HEK293 (cell line): ENCODE data around the gene MAMDC2.

Experiments
- CTCF ChIA-PET: fragments of 350-600 bp; formaldehyde crosslinking; extraction: SDS; loops from one replicate; lab custom pipeline; 2021; ENCODE audit warnings: antibody characterized with exemption; lab: Yijun Ruan, JAX
- POLR2A ChIA-PET: fragments of 300-600 bp; formaldehyde crosslinking; extraction: SDS; loops from one replicate; lab custom pipeline; 2020; ENCODE audit warnings: antibody characterized with exemption, inconsistent platforms; lab: Yijun Ruan, JAX
- H3K27ac ChIP-seq: fragments of 200-500 bp; sonication (Bioruptor generic); 2 replicates; pipeline ENCODE4 v1.5.1; 2014; ENCODE audit warnings: low read depth, low read length, control low read depth, inconsistent platforms; ENCODE audit errors: extremely low read depth
- H3K36me3 ChIP-seq, 2 experiments: fragments of 200-500 bp in 1 of 2; sonication (Bioruptor generic) in 1 of 2; 1 replicate in 1 of 2; 2 replicates in 1 of 2; pipeline ENCODE4 v1.5.1; 2014 to 2017; ENCODE audit warnings: inconsistent platforms in 2 of 2, low read length in 2 of 2; ENCODE audit not compliant: control insufficient read depth in 2 of 2, insufficient read depth in 1 of 2
- H3K4me1 ChIP-seq: fragments of 200-500 bp; sonication (Bioruptor generic); 2 replicates; pipeline ENCODE4 v1.5.1; 2014; ENCODE audit warnings: mild to moderate bottlenecking, low read length, inconsistent platforms; ENCODE audit not compliant: control insufficient read depth, insufficient read depth
- H3K4me3 ChIP-seq: 2 replicates; pipeline ENCODE4 v1.5.1; 2011; ENCODE audit warnings: low read depth, mild to moderate bottlenecking, control low read depth, low read length, moderate library complexity
- H3K9me3 ChIP-seq: fragments of 200-500 bp; sonication (Bioruptor generic); 2 replicates; pipeline ENCODE4 v1.5.1; 2014; ENCODE audit warnings: low read depth, low read length, inconsistent platforms; ENCODE audit not compliant: control insufficient read depth, insufficient read depth
- AEBP2 ChIP-seq: fragments of 450-650 bp; formaldehyde crosslinking; IDR thresholded peaks from 2 replicates; pipeline ENCODE4 v1.5.1; 2016; ENCODE audit warnings: missing biosample characterization, missing genetic modification characterization, borderline replicate concordance
- HOXD13 ChIP-seq: sonication (generic); formaldehyde crosslinking; IDR thresholded peaks from 2 replicates; pipeline ENCODE4 v1.8.0; 2022; ENCODE audit warnings: missing genetic modification reagents, borderline replicate concordance
- KLF1 ChIP-seq: fragments of 450-650 bp; formaldehyde crosslinking; IDR thresholded peaks from 2 replicates; pipeline ENCODE4 v1.5.1; 2016; ENCODE audit warnings: missing biosample characterization, missing genetic modification characterization
- KLF16 ChIP-seq: fragments of 450-650 bp; formaldehyde crosslinking; IDR thresholded peaks from 2 replicates; pipeline ENCODE4 v1.5.1; 2017; ENCODE audit warnings: missing biosample characterization, missing genetic modification characterization
- MEIS1 ChIP-seq: sonication (generic); formaldehyde crosslinking; IDR thresholded peaks from 2 replicates; pipeline ENCODE4 v1.8.1; 2022; ENCODE audit warnings: missing genetic modification reagents, mild to moderate bottlenecking, borderline replicate concordance
- REPIN1 ChIP-seq: fragments of 450-650 bp; formaldehyde crosslinking; IDR thresholded peaks from 2 replicates; pipeline ENCODE4 v1.5.1; 2017; ENCODE audit warnings: missing biosample characterization, missing genetic modification characterization, low read depth
- SP2 ChIP-seq: fragments of 450-650 bp; formaldehyde crosslinking; IDR thresholded peaks from 2 replicates; pipeline ENCODE4 v1.5.1; 2016; ENCODE audit warnings: missing biosample characterization, missing genetic modification characterization
- ZEB2 ChIP-seq: fragments of 450-650 bp; formaldehyde crosslinking; IDR thresholded peaks from 2 replicates; pipeline ENCODE4 v1.5.1; 2016; ENCODE audit warnings: missing biosample characterization, missing genetic modification characterization
- ZNF146 ChIP-seq: fragments of 450-650 bp; formaldehyde crosslinking; IDR thresholded peaks from 2 replicates; pipeline ENCODE4 v1.5.1; 2016; ENCODE audit warnings: missing biosample characterization, missing genetic modification characterization
- ZNF211 ChIP-seq: fragments of 450-650 bp; formaldehyde crosslinking; IDR thresholded peaks from 2 replicates; pipeline ENCODE4 v1.5.1; 2016; ENCODE audit warnings: low read depth, missing biosample characterization, missing genetic modification characterization
- ZNF24 ChIP-seq: fragments of 450-650 bp; formaldehyde crosslinking; IDR thresholded peaks from 2 replicates; pipeline ENCODE4 v1.5.1; 2016; ENCODE audit warnings: missing biosample characterization, missing genetic modification characterization
- ZNF366 ChIP-seq: fragments of 450-650 bp; formaldehyde crosslinking; conservative IDR thresholded peaks from 2 replicates; pipeline ENCODE4 v1.5.1; 2016; ENCODE audit warnings: missing biosample characterization, missing genetic modification characterization
- ZNF416 ChIP-seq: fragments of 450-650 bp; formaldehyde crosslinking; IDR thresholded peaks from 2 replicates; pipeline ENCODE4 v1.5.1; 2016; ENCODE audit warnings: missing biosample characterization, missing genetic modification characterization
- ZNF514 ChIP-seq: fragments of 450-650 bp; formaldehyde crosslinking; IDR thresholded peaks from 2 replicates; pipeline ENCODE4 v1.5.1; 2016; ENCODE audit warnings: missing biosample characterization, missing genetic modification characterization
- ZNF518A ChIP-seq: fragments of 450-650 bp; formaldehyde crosslinking; conservative IDR thresholded peaks from 2 replicates; pipeline ENCODE4 v1.5.1; 2016; ENCODE audit warnings: low read depth, missing biosample characterization, missing genetic modification characterization
- ZNF521 ChIP-seq: fragments of 450-650 bp; formaldehyde crosslinking; IDR thresholded peaks from 2 replicates; pipeline ENCODE4 v1.5.1; 2017; ENCODE audit warnings: missing biosample characterization, mild to moderate bottlenecking, missing genetic modification characterization
- ZNF558 ChIP-seq: fragments of 450-650 bp; formaldehyde crosslinking; IDR thresholded peaks from 2 replicates; pipeline ENCODE4 v1.5.1; 2016; ENCODE audit warnings: missing biosample characterization, missing genetic modification characterization
- ZNF571 ChIP-seq: fragments of 450-650 bp; formaldehyde crosslinking; IDR thresholded peaks from 2 replicates; pipeline ENCODE4 v1.5.0; 2017; ENCODE audit warnings: missing biosample characterization, missing genetic modification characterization
- ZNF596 ChIP-seq: fragments of 450-650 bp; IDR thresholded peaks from 2 replicates; pipeline ENCODE4 v1.5.0; 2018; ENCODE audit warnings: missing biosample characterization, mild to moderate bottlenecking, missing genetic modification characterization, moderate library complexity
- ZNF626 ChIP-seq: fragments of 450-650 bp; sonication (Bioruptor Pico); formaldehyde crosslinking; IDR thresholded peaks from 2 replicates; pipeline ENCODE4 v1.5.1; 2018; ENCODE audit warnings: missing biosample characterization, missing genetic modification characterization, inconsistent platforms
- TF ChIP-seq, protein P1 (sequence below): fragments of 450-650 bp; formaldehyde crosslinking; IDR thresholded peaks from 2 replicates; pipeline ENCODE4 v1.5.1; 2016; ENCODE audit warnings: missing biosample characterization, missing genetic modification characterization
- TF ChIP-seq, protein P2 (sequence below): IDR thresholded peaks from 2 replicates; pipeline ENCODE4 v1.6.1; 2011; ENCODE audit warnings: mild to moderate bottlenecking, low read depth, low read length, borderline replicate concordance
- TF ChIP-seq, protein P3 (sequence below): fragments of 450-650 bp; formaldehyde crosslinking; IDR thresholded peaks from 2 replicates; pipeline ENCODE4; 2016; ENCODE audit warnings: missing biosample characterization, missing genetic modification characterization

MAMDC2 gene

GRCh38 chr9:70073193-70073592 lies 29.5 kb downstream of the MAMDC2 start (continued):
- TF ChIP-seq, protein P1, sequence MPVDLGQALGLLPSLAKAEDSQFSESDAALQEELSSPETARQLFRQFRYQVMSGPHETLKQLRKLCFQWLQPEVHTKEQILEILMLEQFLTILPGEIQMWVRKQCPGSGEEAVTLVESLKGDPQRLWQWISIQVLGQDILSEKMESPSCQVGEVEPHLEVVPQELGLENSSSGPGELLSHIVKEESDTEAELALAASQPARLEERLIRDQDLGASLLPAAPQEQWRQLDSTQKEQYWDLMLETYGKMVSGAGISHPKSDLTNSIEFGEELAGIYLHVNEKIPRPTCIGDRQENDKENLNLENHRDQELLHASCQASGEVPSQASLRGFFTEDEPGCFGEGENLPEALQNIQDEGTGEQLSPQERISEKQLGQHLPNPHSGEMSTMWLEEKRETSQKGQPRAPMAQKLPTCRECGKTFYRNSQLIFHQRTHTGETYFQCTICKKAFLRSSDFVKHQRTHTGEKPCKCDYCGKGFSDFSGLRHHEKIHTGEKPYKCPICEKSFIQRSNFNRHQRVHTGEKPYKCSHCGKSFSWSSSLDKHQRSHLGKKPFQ (tag by site-specific recombination), result no peak
- TF ChIP-seq, all 188 proteins: peak for 0

GRCh38 chr9:70073756-70074155 lies 30.1 kb downstream of the MAMDC2 start:
- TF ChIP-seq ZNF558 (no peak), ZNF626 (no peak), HOXD13 (no peak), ZNF416 (no peak), MEIS1 (CRISPR knock-in tag) (no peak), ZNF211 (no peak), ZNF514 (no peak), ZNF146 (tag by site-specific recombination) (no peak), REPIN1 (no peak), ZNF24 (tag by site-specific recombination) (no peak)
- TF ChIP-seq, protein P2, sequence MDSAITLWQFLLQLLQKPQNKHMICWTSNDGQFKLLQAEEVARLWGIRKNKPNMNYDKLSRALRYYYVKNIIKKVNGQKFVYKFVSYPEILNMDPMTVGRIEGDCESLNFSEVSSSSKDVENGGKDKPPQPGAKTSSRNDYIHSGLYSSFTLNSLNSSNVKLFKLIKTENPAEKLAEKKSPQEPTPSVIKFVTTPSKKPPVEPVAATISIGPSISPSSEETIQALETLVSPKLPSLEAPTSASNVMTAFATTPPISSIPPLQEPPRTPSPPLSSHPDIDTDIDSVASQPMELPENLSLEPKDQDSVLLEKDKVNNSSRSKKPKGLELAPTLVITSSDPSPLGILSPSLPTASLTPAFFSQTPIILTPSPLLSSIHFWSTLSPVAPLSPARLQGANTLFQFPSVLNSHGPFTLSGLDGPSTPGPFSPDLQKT, result no peak
- TF ChIP-seq, all 188 proteins: peak for 0
- POLR2A ChIA-PET, result no interaction called here
- Histone ChIP-seq H3K4me3 (no peak overlapping the region), H3K27ac (no peak overlapping the region), H3K36me3 (no peaks in the 10 kb centered on the region), H3K4me1 (no peaks in the 10 kb centered on the region), H3K9me3 (no peaks in the 10 kb centered on the region)
- CTCF ChIA-PET, result interaction anchor here (0.6 to 2.7 kb wide), 6 partner anchors 9 to 528 kb away, joined by 3 to 13 read pairs (median 3); no protein-coding TSS in a partner anchor

- peaks cover 7% of the 10 kb centered on the region; the same call in 1 of the 2 replicates for H3K4me1 ChIP-seq
- no peaks in the 10 kb centered on the region for H3K36me3 ChIP-seq
- H3K4me3 ChIP-seq, result no peak overlapping the region
- POLR2A ChIA-PET, result no interaction called here
- CTCF ChIA-PET, result no interaction called here
- no peak overlapping the region for H3K27ac ChIP-seq
- no peaks in the 10 kb centered on the region for H3K9me3 ChIP-seq
- TF ChIP-seq ZNF518A (tag by site-specific recombination), result no peak
- no peak for TF ChIP-seq ZNF571
- TF ChIP-seq, protein P1 (tag by site-specific recombination), result no peak
- TF ChIP-seq, protein P3, sequence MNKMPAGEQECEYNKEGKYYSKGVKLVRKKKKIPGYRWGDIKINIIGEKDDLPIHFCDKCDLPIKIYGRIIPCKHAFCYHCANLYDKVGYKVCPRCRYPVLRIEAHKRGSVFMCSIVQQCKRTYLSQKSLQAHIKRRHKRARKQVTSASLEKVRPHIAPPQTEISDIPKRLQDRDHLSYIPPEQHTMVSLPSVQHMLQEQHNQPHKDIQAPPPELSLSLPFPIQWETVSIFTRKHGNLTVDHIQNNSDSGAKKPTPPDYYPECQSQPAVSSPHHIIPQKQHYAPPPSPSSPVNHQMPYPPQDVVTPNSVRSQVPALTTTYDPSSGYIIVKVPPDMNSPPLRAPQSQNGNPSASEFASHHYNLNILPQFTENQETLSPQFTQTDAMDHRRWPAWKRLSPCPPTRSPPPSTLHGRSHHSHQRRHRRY, result no peak
- TF ChIP-seq KLF1 (tag by site-specific recombination), result no peak
- TF ChIP-seq MEIS1 (CRISPR knock-in tag), result no peak
- no peak for TF ChIP-seq ZEB2
- TF ChIP-seq AEBP2 (tag by site-specific recombination), result no peak
- no peak for TF ChIP-seq ZNF521 (tag by site-specific recombination)
- TF ChIP-seq KLF16, result no peak
- no peak for TF ChIP-seq SP2
- no peak for TF ChIP-seq ZNF366
- no peak for TF ChIP-seq ZNF596 (tag by site-specific recombination)
Measured at GRCh38 chr9:70076678-70077077, 33.0 kb downstream of the MAMDC2 start.
